ENCODE results near the gene CCDC138.

CCDC138 gene

GRCh38 chr2:108825736-108826135 is 39.2 kb downstream of the CCDC138 start:
- DNase-seq (ENCODE audit: low read depth in 1 of 2, low spot score in 1 of 2): no peak

GRCh38 chr2:108829578-108830310 is 43.2 kb downstream of the CCDC138 start:
- no peak for DNase-seq (ENCODE audit: low read depth in 1 of 2, low spot score in 1 of 2)

- DNase-seq (ENCODE audit: low read depth in 1 of 2, low spot score in 1 of 2): no peak
Measured at GRCh38 chr2:108833219-108833618, 46.6 kb downstream of the CCDC138 start.

- no peak for DNase-seq (ENCODE audit: low read depth in 1 of 2, low spot score in 1 of 2)
Measured at GRCh38 chr2:108834620-108835019, 48.0 kb downstream of the CCDC138 start.

- no peak for DNase-seq (ENCODE audit: low read depth in 1 of 2, low spot score in 1 of 2)
Measured at GRCh38 chr2:108835040-108835439, 48.5 kb downstream of the CCDC138 start.

- no peak for DNase-seq (ENCODE audit: low read depth in 1 of 2, low spot score in 1 of 2)
Measured at GRCh38 chr2:108837198-108837597, 50.6 kb downstream of the CCDC138 start.

- no peak for DNase-seq (ENCODE audit: low read depth in 1 of 2, low spot score in 1 of 2)
Measured at GRCh38 chr2:108841506-108841905, 54.9 kb downstream of the CCDC138 start.

GRCh38 chr2:108845923-108846322 is 59.4 kb downstream of the CCDC138 start:
- no peak for DNase-seq (ENCODE audit: low read depth in 1 of 2, low spot score in 1 of 2)

- DNase-seq (ENCODE audit: low read depth in 1 of 2, low spot score in 1 of 2): no peak
Measured at GRCh38 chr2:108847000-108847399, 60.4 kb downstream of the CCDC138 start.

- DNase-seq (ENCODE audit: low read depth in 1 of 2, low spot score in 1 of 2): no peak
Measured at GRCh38 chr2:108852375-108852774, 65.8 kb downstream of the CCDC138 start.

GRCh38 chr2:108853421-108853820 is 66.8 kb downstream of the CCDC138 start:
- no peak for DNase-seq (ENCODE audit: low read depth in 1 of 2, low spot score in 1 of 2)

- DNase-seq (ENCODE audit: low read depth in 1 of 2, low spot score in 1 of 2): no peak
Measured at GRCh38 chr2:108854484-108854883, 67.9 kb downstream of the CCDC138 start.

- no peak for DNase-seq (ENCODE audit: low read depth in 1 of 2, low spot score in 1 of 2)
Measured at GRCh38 chr2:108855194-108855593, 68.6 kb downstream of the CCDC138 start.

GRCh38 chr2:108858894-108859293 is 72.3 kb downstream of the CCDC138 start:
- DNase-seq (ENCODE audit: low read depth in 1 of 2, low spot score in 1 of 2): no peak

- DNase-seq (ENCODE audit: low read depth in 1 of 2, low spot score in 1 of 2): no peak
Measured at GRCh38 chr2:108866041-108866440, 79.5 kb downstream of the CCDC138 start.

GRCh38 chr2:108868911-108869310 is 82.3 kb downstream of the CCDC138 start:
- DNase-seq (ENCODE audit: low read depth in 1 of 2, low spot score in 1 of 2): no peak

- DNase-seq (ENCODE audit: low read depth in 1 of 2, low spot score in 1 of 2): no peak
Measured at GRCh38 chr2:108869542-108869941, 83.0 kb downstream of the CCDC138 start.

- no peak for DNase-seq (ENCODE audit: low read depth in 1 of 2, low spot score in 1 of 2)
Measured at GRCh38 chr2:108870069-108870644, 83.6 kb downstream of the CCDC138 start.

- no peak for DNase-seq (ENCODE audit: low read depth in 1 of 2, low spot score in 1 of 2)
Measured at GRCh38 chr2:108877506-108877905, 90.9 kb downstream of the CCDC138 start.

GRCh38 chr2:108878276-108878675 is 91.7 kb downstream of the CCDC138 start:
- DNase-seq (ENCODE audit: low read depth in 1 of 2, low spot score in 1 of 2): no peak

GRCh38 chr2:108884619-108885018 is 98.0 kb downstream of the CCDC138 start:
- no peak for DNase-seq (ENCODE audit: low read depth in 1 of 2, low spot score in 1 of 2)

GRCh38 chr2:108889907-108890306 is 103.3 kb downstream of the CCDC138 start:
- no peak for DNase-seq (ENCODE audit: low read depth in 1 of 2, low spot score in 1 of 2)

GRCh38 chr2:108893277-108893676 is 106.7 kb downstream of the CCDC138 start:
- DNase-seq (ENCODE audit: low read depth in 1 of 2, low spot score in 1 of 2): no peak
